BJ (cell line): Measurements from ENCODE around the gene ANAPC4. TPM values are rescaled to one million over a fixed set of nuclear protein-coding genes. Genes with fewer than 3 reads are reported as not detected.

Experiments used
- CTCF ChIA-PET: fragments of 350-600 bp; formaldehyde crosslinking; extraction: SDS; loops from one replicate; lab custom pipeline; 2021; ENCODE audit warnings: antibody characterized with exemption, inconsistent platforms; lab: Yijun Ruan, JAX
- POLR2A ChIA-PET: fragments of 300-600 bp; sonication (Branson Sonifier 250); formaldehyde crosslinking; extraction: SDS; loops from one replicate; lab custom pipeline; 2021; ENCODE audit warnings: antibody characterized with exemption; lab: Charles Lee
- DNase-seq: peaks from one replicate; pipeline ENCODE4 v3.0.0-alpha.2; 2011; ENCODE audit warnings: low read depth
- H3K27me3 ChIP-seq: 2 replicates; pipeline ENCODE4 v1.6.0; 2011; ENCODE audit warnings: low read length; ENCODE audit not compliant: control insufficient read depth, insufficient read depth
- H3K36me3 ChIP-seq: 2 replicates; pipeline ENCODE4 v1.5.1; 2011; ENCODE audit warnings: low read length; ENCODE audit not compliant: control insufficient read depth, insufficient read depth
- H3K4me3 ChIP-seq: 2 replicates; pipeline ENCODE4 v1.5.1; 2011; ENCODE audit warnings: low read depth, mild to moderate bottlenecking, control low read depth, low read length
- polyA plus RNA-seq: library from polyadenylated mRNA; depleted of rRNA; stranded (reverse); fragments of >200 nt; gene quantifications from 2 replicates; pipeline ENCODE4 v1.2.3, GENCODE V29; 2011; rRNA removed
- TF ChIP-seq, protein P1 (sequence below): IDR thresholded peaks from 2 replicates; pipeline ENCODE4 v1.5.1; 2011; ENCODE audit warnings: low read depth, mild to moderate bottlenecking, control low read depth, inconsistent platforms, low read length, moderate library complexity; ENCODE audit not compliant: insufficient read depth

ANAPC4 gene
- polyA plus RNA-seq, 1 experiment = 7.0 TPM

DNA sequence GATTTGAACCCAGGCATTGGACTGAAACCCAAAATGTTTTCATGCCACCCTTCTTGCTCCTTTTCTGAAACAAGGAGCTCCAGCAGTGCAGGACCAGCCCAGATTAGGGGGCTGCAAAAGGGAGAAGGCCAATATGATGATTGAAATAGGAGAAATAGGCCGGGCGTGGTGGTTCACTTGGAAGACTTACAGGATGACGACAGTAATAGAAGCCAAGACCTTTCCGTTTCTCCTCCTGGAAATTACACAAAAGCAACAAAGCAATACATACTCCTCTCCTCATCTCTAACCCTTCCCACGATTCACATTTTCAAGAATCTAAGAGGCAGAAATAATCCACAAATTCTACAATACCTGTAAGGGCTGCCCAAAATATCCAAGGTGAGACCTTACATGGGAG, 90.8 kb downstream of the ANAPC4 start:
- TF ChIP-seq, protein P1, sequence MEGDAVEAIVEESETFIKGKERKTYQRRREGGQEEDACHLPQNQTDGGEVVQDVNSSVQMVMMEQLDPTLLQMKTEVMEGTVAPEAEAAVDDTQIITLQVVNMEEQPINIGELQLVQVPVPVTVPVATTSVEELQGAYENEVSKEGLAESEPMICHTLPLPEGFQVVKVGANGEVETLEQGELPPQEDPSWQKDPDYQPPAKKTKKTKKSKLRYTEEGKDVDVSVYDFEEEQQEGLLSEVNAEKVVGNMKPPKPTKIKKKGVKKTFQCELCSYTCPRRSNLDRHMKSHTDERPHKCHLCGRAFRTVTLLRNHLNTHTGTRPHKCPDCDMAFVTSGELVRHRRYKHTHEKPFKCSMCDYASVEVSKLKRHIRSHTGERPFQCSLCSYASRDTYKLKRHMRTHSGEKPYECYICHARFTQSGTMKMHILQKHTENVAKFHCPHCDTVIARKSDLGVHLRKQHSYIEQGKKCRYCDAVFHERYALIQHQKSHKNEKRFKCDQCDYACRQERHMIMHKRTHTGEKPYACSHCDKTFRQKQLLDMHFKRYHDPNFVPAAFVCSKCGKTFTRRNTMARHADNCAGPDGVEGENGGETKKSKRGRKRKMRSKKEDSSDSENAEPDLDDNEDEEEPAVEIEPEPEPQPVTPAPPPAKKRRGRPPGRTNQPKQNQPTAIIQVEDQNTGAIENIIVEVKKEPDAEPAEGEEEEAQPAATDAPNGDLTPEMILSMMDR = no peak
- no peak for DNase-seq
- CTCF ChIA-PET = interaction anchor here (0.6 to 0.7 kb wide), 2 partner anchors 20 to 489 kb away, joined by 3 to 4 read pairs; no protein-coding TSS in a partner anchor
- no peaks in the 10 kb centered on the region for H3K36me3 ChIP-seq
- no peak overlapping the region for H3K4me3 ChIP-seq
- POLR2A ChIA-PET = no interaction called here
- no peaks in the 10 kb centered on the region for H3K27me3 ChIP-seq

Other genes starting within 250 kb of the ANAPC4 start
- 2.6 and 4.9 TPM in 2 replicates for gene SEPSECS, start 216.8 kb upstream of the ANAPC4 start, polyA plus RNA-seq
- gene PI4K2B, start 143.2 kb upstream of the ANAPC4 start, polyA plus RNA-seq = 4.3 and 8.9 TPM in 2 replicates
- 5.8 and 10.0 TPM in 2 replicates for gene ZCCHC4, start 64.5 kb upstream of the ANAPC4 start, polyA plus RNA-seq